ENCODE measurements around the gene FAM210A. TPM values are rescaled to one million over a fixed set of nuclear protein-coding genes. Genes with fewer than 3 reads are reported as not detected.

The FAM210A gene
- total and polyA plus RNA-seq, 9 of the 15 experiments (the other 6 are each of a cell fraction or from before 2014, with no cell fraction given) = 8.3 to 41.7 (median 19.1) TPM

DNA sequence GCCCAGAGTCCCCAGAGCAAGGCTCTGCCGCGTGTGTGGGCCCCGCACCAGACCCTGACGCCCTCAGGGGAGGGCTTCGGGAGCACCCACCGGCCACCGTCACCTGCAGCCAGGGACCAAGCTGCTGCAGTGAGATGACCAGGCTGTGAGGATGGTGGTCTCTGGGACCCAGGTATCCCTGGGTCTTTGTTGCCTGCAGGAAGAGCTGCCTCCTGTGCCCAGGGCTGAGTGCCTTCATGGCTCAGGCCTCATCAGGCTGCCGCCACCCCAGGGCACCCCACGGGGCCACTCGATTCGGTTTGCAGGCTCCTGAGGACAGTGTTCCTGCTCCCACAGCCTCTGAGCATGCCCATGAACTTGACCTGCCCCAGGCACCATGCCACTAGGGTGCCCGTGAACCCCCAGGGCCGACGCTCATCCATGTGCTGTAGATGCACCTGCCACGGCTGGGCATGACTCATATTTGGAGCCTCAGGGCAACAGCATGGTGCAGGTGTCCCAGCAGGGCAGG, 109.8 kb downstream of the FAM210A start:
- TF ChIP-seq ZNF408 (CRISPR knock-in tag; IDR thresholded peaks at IDR 0.05; ENCODE audit: low read depth) (no peak), TAF7 (tag; IDR thresholded peaks at IDR 0.05) (no peak), HNRNPLL (IDR thresholded peaks at IDR 0.05; ENCODE audit: low read depth, low read length, poor library complexity, severe bottlenecking) (no peak), ZNF778 (CRISPR knock-in tag; IDR thresholded peaks at IDR 0.05) (no peak), HCFC1 (IDR thresholded peaks at IDR 0.05; ENCODE audit: low read depth, low read length) (no peak), TRIM24 (IDR thresholded peaks at IDR 0.05) (no peak), CHD2 (IDR thresholded peaks at IDR 0.05; ENCODE audit: low read depth, low read length) (no peak), ERF (CRISPR knock-in tag; IDR thresholded peaks at IDR 0.05) (no peak), LEF1 (IDR thresholded peaks at IDR 0.05) (no peak), POLR2H (tag; IDR thresholded peaks at IDR 0.05; ENCODE audit: low read depth) (no peak), GTF2E2 (tag; IDR thresholded peaks at IDR 0.05) (no peak), HDAC8 (tag; IDR thresholded peaks at IDR 0.05) (no peak), HDGF (IDR thresholded peaks at IDR 0.05) (no peak)
- TF ChIP-seq, protein P1, sequence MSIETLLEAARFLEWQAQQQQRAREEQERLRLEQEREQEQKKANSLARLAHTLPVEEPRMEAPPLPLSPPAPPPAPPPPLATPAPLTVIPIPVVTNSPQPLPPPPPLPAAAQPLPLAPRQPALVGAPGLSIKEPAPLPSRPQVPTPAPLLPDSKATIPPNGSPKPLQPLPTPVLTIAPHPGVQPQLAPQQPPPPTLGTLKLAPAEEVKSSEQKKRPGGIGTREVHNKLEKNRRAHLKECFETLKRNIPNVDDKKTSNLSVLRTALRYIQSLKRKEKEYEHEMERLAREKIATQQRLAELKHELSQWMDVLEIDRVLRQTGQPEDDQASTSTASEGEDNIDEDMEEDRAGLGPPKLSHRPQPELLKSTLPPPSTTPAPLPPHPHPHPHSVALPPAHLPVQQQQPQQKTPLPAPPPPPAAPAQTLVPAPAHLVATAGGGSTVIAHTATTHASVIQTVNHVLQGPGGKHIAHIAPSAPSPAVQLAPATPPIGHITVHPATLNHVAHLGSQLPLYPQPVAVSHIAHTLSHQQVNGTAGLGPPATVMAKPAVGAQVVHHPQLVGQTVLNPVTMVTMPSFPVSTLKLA (conservative IDR thresholded peaks at IDR 0.05) = no peak
- TF ChIP-seq, protein P2, sequence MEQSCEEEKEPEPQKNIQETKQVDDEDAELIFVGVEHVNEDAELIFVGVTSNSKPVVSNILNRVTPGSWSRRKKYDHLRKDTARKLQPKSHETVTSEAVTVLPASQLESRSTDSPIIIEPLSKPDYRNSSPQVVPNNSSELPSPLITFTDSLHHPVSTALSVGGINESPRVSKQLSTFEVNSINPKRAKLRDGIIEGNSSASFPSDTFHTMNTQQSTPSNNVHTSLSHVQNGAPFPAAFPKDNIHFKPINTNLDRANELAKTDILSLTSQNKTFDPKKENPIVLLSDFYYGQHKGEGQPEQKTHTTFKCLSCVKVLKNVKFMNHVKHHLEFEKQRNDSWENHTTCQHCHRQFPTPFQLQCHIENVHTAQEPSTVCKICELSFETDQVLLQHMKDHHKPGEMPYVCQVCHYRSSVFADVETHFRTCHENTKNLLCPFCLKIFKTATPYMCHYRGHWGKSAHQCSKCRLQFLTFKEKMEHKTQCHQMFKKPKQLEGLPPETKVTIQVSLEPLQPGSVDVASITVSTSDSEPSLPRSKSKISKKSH (CRISPR knock-in tag; IDR thresholded peaks at IDR 0.05) = no peak
- intact Hi-C loops (cut with micrococcal nuclease) = no loop called here

More for the DNA sequence above, 109.8 kb downstream of the FAM210A start:
- no peak for FAIRE-seq
- Histone ChIP-seq H3K9ac (ENCODE audit: insufficient read depth in 1 of 2, low read depth in 2 of 2, low read length in 2 of 2) (no peak overlapping the region), H3K4me3 (no peak overlapping the region), H3K79me2 (ENCODE audit: control insufficient read depth, insufficient read depth, low read length) (no peaks in the 10 kb centered on the region), H3K4me2 (ENCODE audit: insufficient read depth, low read length) (no peak overlapping the region), H3K9me1 (ENCODE audit: control insufficient read depth, insufficient read depth, low read length) (no peaks in the 10 kb centered on the region), H3K4me1 (replicated peaks in 1 of 2; ENCODE audit: control insufficient read depth in 2 of 2, insufficient read depth in 2 of 2, low read length in 2 of 2) (peaks cover 0 to 12% of the 10 kb centered on the region in 2 experiments; a peak in 2 of 5 replicates), H3K9me3 (replicated peaks; ENCODE audit: control insufficient read depth, insufficient read depth, low read depth, low read length) (no peaks in the 10 kb centered on the region), H2AFZ (ENCODE audit: low read depth, low read length) (no peak overlapping the region), H4K20me1 (replicated peaks; ENCODE audit: control insufficient read depth, insufficient read depth, low read length) (no peaks in the 10 kb centered on the region), H3K27ac (ENCODE audit: extremely low read depth, low read depth, low read length) (no peak overlapping the region), H3K36me3 (ENCODE audit: control insufficient read depth, insufficient read depth, low read length) (no peaks in the 10 kb centered on the region), H3K27me3 (ENCODE audit: control insufficient read depth in 2 of 2, insufficient read depth in 2 of 2, low read length in 2 of 2) (peaks cover 45 to 57% of the 10 kb centered on the region in 2 experiments)
- WGBS (ENCODE audit: insufficient coverage, low coverage, missing lambda C conversion rate) = under 1% methylated on average over 15 of the region's 15 CpGs
- ATAC-seq = no peak
- DNase-seq (ENCODE audit: extremely low read depth in 1 of 4, low spot score in 3 of 4) = no peak
- ChIA-PET POLR2A (no interaction called here), CTCF (ENCODE audit: low intra/inter-chr PET ratio) (no interaction called here)
- in situ Hi-C loops (cut with MboI) = no loop called here
- no TSS peak for BruUV-seq (replicated peaks)

All from K562 (cell line).